Upper lobe of left lung (tissue), 4 donors: Measurements from ENCODE around the gene SPOCK2.

Experiments used
- CTCF ChIP-seq, 6 experiments: fragments of 450-650 bp in 4 of 6; fragments of 200-600 bp in 2 of 6; sonication (generic) in 2 of 6; IDR thresholded peaks; one replicate each; pipeline ENCODE4 v1.5.1; 2016 to 2019; ENCODE audit warnings: antibody characterized with exemption in 6 of 6
- EP300 ChIP-seq, 4 donors: sonication (generic); formaldehyde crosslinking; IDR thresholded peaks; one replicate each; pipeline ENCODE4 v1.5.1; 2017; ENCODE audit warnings: antibody characterized with exemption in 4 of 4, control low read depth in 2 of 4
- POLR2A ChIP-seq, 4 donors: fragments of 450-650 bp; IDR thresholded peaks; one replicate each; pipeline ENCODE4 v1.5.1; 2016 to 2017; ENCODE audit warnings: antibody characterized with exemption in 4 of 4, mild to moderate bottlenecking in 2 of 4
- POLR2AphosphoS5 ChIP-seq, 2 donors: sonication (generic); formaldehyde crosslinking; IDR thresholded peaks; one replicate each; pipeline ENCODE4 v1.5.1; 2017; ENCODE audit warnings: antibody characterized with exemption in 2 of 2

- TF ChIP-seq POLR2AphosphoS5 (IDR thresholded peaks at IDR 0.05), result no peak
- no peak for TF ChIP-seq CTCF (IDR thresholded peaks at IDR 0.05)
- no peak for TF ChIP-seq POLR2A (IDR thresholded peaks at IDR 0.05)
- TF ChIP-seq EP300 (IDR thresholded peaks at IDR 0.05), result no peak
Measured at GRCh38 chr10:72014785-72015480, 73.4 kb downstream of the SPOCK2 start.
